ENCODE data around the gene ATR. TPM values are rescaled to one million over a fixed set of nuclear protein-coding genes. Genes with fewer than 3 reads are reported as not detected.
"Not testable (repeated sequence)": the region's sequence is repeated elsewhere in the genome, so short reads cannot be mapped to it uniquely, and the experiment has no call there.

The ATR gene
- polyA plus RNA-seq, 5 donors, result 25.6 to 32.8 (median 29.8) TPM

GRCh38 chr3:142450189-142450588 lies 128.3 kb downstream of the ATR start:
- DNase-seq, result no peak

DNA sequence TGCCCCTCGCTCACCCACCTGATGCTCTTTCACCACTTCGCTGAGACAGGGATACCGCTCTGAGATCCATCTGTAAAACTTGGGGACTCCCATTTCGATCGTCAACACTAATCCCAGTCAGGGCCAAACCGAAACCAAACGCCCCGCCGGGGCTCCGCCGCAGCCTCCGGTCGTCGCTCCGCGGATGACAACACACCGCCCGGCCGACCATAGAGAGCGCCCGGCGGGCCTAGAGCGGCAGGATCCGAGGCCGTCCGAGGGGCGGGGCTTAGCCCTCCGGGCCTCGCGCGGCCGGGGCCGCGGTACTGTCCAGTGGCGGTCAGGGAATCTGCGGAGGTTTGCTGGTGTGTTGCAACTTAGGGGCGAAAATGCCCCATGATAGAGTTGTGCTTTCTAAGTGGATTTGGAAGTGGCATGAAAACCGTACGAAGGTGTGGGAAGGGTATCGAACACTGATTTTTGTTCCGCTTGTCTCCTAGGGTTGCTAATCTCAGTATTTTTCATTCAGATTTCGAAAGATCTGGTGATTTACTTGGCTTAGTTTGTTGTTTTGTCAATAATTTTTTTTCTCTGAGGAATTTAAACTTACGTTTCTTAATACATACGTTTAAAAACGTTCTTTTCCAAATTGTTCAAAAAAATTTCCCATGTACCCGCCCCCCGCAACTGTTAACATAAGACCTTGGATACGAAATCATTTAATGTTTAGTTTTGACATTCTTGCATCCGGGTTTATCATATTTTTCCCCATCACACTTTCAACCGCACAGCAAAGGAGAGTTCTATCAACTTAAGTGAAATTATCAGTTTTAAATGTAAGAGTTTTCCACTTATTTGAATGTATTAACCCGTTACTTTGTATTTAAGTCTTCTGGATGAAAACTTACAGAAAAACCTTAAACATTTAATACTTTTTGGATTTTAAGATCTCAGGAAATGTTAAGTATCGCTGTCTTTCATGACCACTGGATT lies 130.4 kb downstream of the ATR start, which contains the start of gene XRN1:
Gene XRN1, minus strand, starts transcription at position 186 of the 972 bp plus-strand sequence. Its CDS starts 93 bp downstream, at position 93.
- DNase-seq, result peak; percentile 95 to 96

GRCh38 chr3:142447301-142447851 lies 131.2 kb downstream of the ATR start:
- peak in 1 of 2 donors; percentile 63 for DNase-seq

GRCh38 chr3:142445816-142446254 lies 132.7 kb downstream of the ATR start:
- no peak for DNase-seq

- DNase-seq, result no peak
Measured at GRCh38 chr3:142444343-142444742, 134.2 kb downstream of the ATR start.

- not testable (repeated sequence) for DNase-seq
Measured at GRCh38 chr3:142443060-142443459, 135.5 kb downstream of the ATR start.

DNA sequence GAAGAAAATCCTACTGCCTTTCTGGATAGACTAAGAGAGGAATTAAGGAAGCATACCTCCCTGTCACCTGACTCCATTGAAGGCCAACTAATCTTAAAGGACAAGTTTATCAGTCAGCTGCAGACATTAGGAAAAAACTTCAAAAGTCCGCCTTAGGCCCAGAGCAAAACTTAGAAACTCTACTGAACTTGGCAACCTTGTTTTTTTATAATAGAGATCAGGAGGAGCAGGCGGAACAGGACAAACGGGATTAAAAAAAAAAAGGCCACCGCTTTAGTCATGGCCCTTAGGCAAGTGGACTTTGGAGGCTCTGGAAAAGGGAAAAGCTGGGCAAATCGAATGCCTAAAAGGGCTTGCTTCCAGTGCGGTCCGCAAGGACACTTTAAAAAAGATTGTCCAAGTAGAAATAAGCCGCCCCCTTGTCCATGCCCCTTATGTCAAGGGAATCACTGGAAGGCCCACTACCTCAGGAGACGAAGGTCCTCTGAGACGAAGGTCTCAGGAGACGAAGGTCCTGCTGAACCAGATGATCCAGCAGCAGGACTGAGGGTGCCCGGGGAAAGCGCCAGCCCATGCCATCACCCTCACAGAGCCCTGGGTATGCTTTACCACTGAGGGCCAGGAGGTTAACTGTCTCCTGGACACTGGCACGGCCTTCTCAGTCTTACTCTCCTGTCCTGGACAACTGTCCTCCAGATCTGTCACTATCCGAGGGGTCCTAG lies 138.9 kb downstream of the ATR start:
- DNase-seq, result not testable (repeated sequence)

DNA sequence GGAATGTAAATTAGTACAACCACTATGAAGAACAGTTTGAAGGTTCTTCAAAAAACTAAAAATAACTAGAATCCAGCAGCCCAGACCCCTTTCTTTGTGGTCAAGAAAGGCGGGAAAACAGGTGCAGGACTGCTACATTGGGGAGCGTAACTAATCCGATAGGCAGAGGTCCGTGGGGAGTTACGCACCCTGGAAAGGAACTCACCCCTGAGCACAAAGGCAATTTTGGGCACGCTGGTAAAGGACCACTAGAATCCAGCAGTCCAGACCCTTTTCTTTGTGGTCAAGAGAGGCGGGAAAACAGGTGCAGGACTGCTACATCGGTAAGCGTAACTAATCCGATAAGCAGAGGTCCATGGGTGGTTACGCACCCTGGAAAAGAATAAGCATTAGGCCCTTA lies 140.4 kb downstream of the ATR start:
- not testable (repeated sequence) for DNase-seq

- no peak for DNase-seq
Measured at GRCh38 chr3:142436951-142437585, 141.5 kb downstream of the ATR start.

- DNase-seq, result no peak
Measured at GRCh38 chr3:142434503-142434902, 144.0 kb downstream of the ATR start.

GRCh38 chr3:142433110-142433509 lies 145.4 kb downstream of the ATR start:
- no peak for DNase-seq

- no peak for DNase-seq
Measured at GRCh38 chr3:142429582-142429981, 149.0 kb downstream of the ATR start.

DNA sequence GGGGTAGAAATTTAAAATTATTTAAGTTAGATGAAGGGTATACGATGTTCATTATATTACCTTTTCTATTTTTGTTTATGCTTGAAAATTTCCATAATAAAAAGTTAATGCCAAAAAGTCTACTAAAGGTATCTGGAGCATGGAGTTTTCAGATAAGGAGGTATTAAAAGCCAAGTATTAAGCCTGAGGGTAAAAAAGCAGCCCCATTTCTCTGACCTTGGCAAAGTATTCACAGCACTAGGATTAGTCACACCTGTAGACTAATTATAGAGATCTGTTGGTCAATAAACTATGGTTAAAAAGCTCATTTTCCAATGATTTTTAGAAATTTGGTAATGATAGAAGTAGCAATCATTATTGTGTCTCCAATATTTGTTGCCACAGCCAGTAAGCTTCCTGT lies 153.8 kb downstream of the ATR start:
- no peak for DNase-seq

DNA sequence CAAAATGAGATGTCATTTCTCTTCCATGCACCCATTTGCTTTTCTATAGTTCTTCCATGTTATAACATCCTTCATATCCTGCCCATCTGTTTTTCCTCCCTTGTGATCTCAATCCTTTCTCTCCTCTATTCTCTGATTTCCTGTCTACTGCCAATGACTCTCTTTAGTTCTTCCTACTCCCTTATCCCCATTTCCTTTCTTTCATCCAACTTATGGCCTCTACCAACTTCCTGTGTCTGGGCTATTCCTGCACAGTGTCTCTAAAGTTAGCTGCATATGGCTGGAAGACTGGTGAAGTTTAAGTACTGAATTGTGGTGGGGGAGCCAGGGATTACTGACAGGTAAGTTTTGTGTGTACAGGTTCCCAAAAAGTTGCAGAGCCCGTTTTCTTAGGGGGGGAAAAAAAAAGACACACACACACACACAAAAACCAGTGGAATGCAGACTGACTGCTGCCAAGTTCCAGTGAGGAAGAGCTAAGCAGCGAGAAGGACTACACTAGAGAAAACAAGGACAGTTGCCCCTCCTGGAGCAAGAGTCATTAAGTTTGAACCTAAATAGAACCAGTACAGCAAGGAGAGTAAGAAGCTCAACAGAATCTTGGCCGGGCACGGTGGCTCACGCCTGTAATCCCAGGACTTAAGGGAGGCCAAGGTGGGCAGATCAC lies 159.5 kb downstream of the ATR start:
- no peak for DNase-seq

DNA sequence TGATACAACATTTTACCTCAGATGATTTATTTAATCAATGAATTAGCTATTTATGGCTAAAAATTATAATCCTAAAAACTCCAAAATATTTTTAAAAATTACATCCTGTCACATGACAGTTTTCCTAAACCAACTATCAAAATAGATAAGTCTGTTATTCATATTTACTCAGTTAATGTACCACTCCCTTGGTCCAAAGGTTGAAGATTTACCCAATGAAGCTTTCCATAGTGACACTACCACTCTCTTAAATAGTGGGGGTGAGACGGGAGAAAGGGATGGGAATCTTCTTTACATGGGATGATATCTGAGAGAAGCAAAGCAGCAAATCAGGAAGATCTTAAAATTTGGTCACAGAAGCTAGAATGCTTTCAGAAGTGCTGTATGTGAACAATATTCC lies 161.2 kb downstream of the ATR start:
- no peak for DNase-seq

GRCh38 chr3:142400537-142400936 lies 178.0 kb downstream of the ATR start:
- DNase-seq, result not testable (repeated sequence)

Other genes with a start within 250 kb of the ATR start
- gene XRN1, start 130.7 kb downstream of the ATR start, polyA plus RNA-seq (ENCODE audit: insufficient read depth in 1 of 5, insufficient read length in 5 of 5, low replicate concordance in 1 of 5), result 10 to 100 TPM; 16.5 to 41.9 (median 35.2) TPM
- 10 to 100 TPM in 4 of 5 donors, 1 to 10 TPM in 1; 9.0 to 22.2 (median 18.1) TPM for gene PLS1, start 17.7 kb upstream of the ATR start, polyA plus RNA-seq (ENCODE audit: insufficient read depth in 1 of 5, insufficient read length in 5 of 5, low replicate concordance in 1 of 5)
- 10 to 100 TPM; 10.0 to 19.0 (median 14.6) TPM for gene TRPC1, start 145.3 kb upstream of the ATR start, polyA plus RNA-seq (ENCODE audit: insufficient read depth in 1 of 5, insufficient read length in 5 of 5, low replicate concordance in 1 of 5)

All from right lung (tissue), 5 donors.